Right cardiac atrium (tissue), 5 donors: Measurements from ENCODE around the gene KCNIP3. TPM values are rescaled to one million over a fixed set of nuclear protein-coding genes. Genes with fewer than 3 reads are reported as not detected.
A peak's percentile ranks its signal among the peaks of the same experiment; 100 is the strongest.

ENCODE experiments used
- ATAC-seq, 2 donors: fragments of 200-7000 bp; cut with Tn5 transposase; one replicate each; pipeline versions ENCODE4 v1.8.0 to v1.9.1; 2020; ENCODE audit warnings: moderate library complexity in 2 of 2, mild to moderate bottlenecking in 1 of 2
- DNase-seq, 3 donors: peaks; one replicate each; pipeline ENCODE4 v3.0.0-alpha.2; 2020
- H3K27ac ChIP-seq: one replicate; pipeline ENCODE4 v1.5.1; 2013; ENCODE audit warnings: mild to moderate bottlenecking, low read length, control low read depth, moderate library complexity
- H3K27me3 ChIP-seq: one replicate; pipeline ENCODE4 v1.6.1; 2013; ENCODE audit not compliant: control insufficient read depth, insufficient read depth
- H3K4me1 ChIP-seq: one replicate; pipeline ENCODE4 v1.6.1; 2013; ENCODE audit warnings: low read length; ENCODE audit not compliant: control insufficient read depth, insufficient read depth
- H3K4me3 ChIP-seq: one replicate; pipeline ENCODE4 v1.5.1; 2013; ENCODE audit warnings: low read length, control low read depth
- H3K9me3 ChIP-seq: one replicate; pipeline ENCODE4 v1.6.1; 2013; ENCODE audit warnings: low read length; ENCODE audit not compliant: control insufficient read depth
- WGBS: extraction: QIAGEN DNeasy Blood & Tissue Kit; methylation state at CpG from one replicate; pipeline ENCODE4 v1.1.7; 2013; 5-methylcytosine and 5-hydroxymethylcytosine counted together
- intact Hi-C, 4 donors: fragments of 100-400 bp; cut with DNase I; formaldehyde crosslinking; loops; one replicate each; pipeline versions ENCODE4 v1.11.0 to v1.14.0; 2022 to 2023
- polyA plus RNA-seq: library from polyadenylated mRNA; stranded (reverse); fragments of 200-250 nt; gene quantifications from one replicate; pipeline ENCODE4 v1.2.3, GENCODE V29; 2013
- total RNA-seq, 4 donors: library from RNA; stranded (reverse); fragmentation: NEBNext Ultra II Directional; extraction: Animal tissue kit (Norgen Biotek cat#: 25700); gene quantifications; one replicate each; pipeline ENCODE4 v1.2.1, GENCODE V29; 2021
- donor health status: healthy with polysubstance abuse.
- donor health status: DM: no; HTN: yes; CAD: no.
- donor health status: DM: no; HTN: no; CAD: no.
- donor health status: DM: no; HTN: yes; CAD: no; lungs with severe emphysema.
- donor health status: DM: yes; HTN: yes; CAD: no.

Gene KCNIP3
- total and polyA plus RNA-seq, 5 donors, result 1.9 to 5.9 (median 3.4) TPM

- WGBS, result 84% methylated on average over 6 of the region's 6 CpGs
- no peak for ATAC-seq
- no peaks in the 10 kb centered on the region for H3K27me3 ChIP-seq
- H3K4me3 ChIP-seq, result no peak overlapping the region
- H3K9me3 ChIP-seq, result no peaks in the 10 kb centered on the region
- intact Hi-C loops, result no loop called here
- no peak overlapping the region for H3K27ac ChIP-seq
- H3K4me1 ChIP-seq, result peaks cover 3% of the 10 kb centered on the region
- no peak for DNase-seq
Observed at GRCh38 chr2:95386031-95386430, 88.9 kb downstream of the KCNIP3 start.

GRCh38 chr2:95387358-95387757, 90.2 kb downstream of the KCNIP3 start:
- no peaks in the 10 kb centered on the region for H3K27me3 ChIP-seq
- WGBS, result 85% methylated on average over 7 of the region's 7 CpGs
- intact Hi-C loops, result no loop called here
- no peak overlapping the region for H3K4me3 ChIP-seq
- no peak for ATAC-seq
- H3K9me3 ChIP-seq, result no peaks in the 10 kb centered on the region
- no peak overlapping the region for H3K27ac ChIP-seq
- H3K4me1 ChIP-seq, result peaks cover 3% of the 10 kb centered on the region
- DNase-seq, result no peak

- H3K4me3 ChIP-seq, result no peak overlapping the region
- H3K9me3 ChIP-seq, result no peaks in the 10 kb centered on the region
- intact Hi-C loops, result no loop called here
- H3K4me1 ChIP-seq, result peaks cover 3% of the 10 kb centered on the region
- no peak for DNase-seq
- no peak for ATAC-seq
- WGBS, result 87% methylated on average over 14 of the region's 14 CpGs
- no peak overlapping the region for H3K27ac ChIP-seq
- H3K27me3 ChIP-seq, result no peaks in the 10 kb centered on the region
Observed at GRCh38 chr2:95388091-95388692, 91.0 kb downstream of the KCNIP3 start.

GRCh38 chr2:95388856-95389244, 91.7 kb downstream of the KCNIP3 start:
- Histone ChIP-seq H3K4me1 (peaks cover 3% of the 10 kb centered on the region), H3K9me3 (no peaks in the 10 kb centered on the region), H3K27me3 (no peaks in the 10 kb centered on the region), H3K4me3 (no peak overlapping the region), H3K27ac (no peak overlapping the region)
- 32% methylated on average over 15 of the region's 15 CpGs for WGBS
- ATAC-seq, result no peak
- DNase-seq, result no peak
- intact Hi-C loops, result no loop called here

- peak; percentile 73 to 85 (median 83) for DNase-seq
- Histone ChIP-seq H3K27ac (no peak overlapping the region), H3K9me3 (no peaks in the 10 kb centered on the region), H3K4me3 (no peak overlapping the region), H3K27me3 (no peaks in the 10 kb centered on the region), H3K4me1 (peaks cover 3% of the 10 kb centered on the region)
- WGBS, result 54% methylated on average over 46 of the region's 46 CpGs
- intact Hi-C loops, result no loop called here
- ATAC-seq, result peak; percentile 66 to 72
Observed at GRCh38 chr2:95389245-95390119, 92.3 kb downstream of the KCNIP3 start.

GRCh38 chr2:95390272-95390880, 93.2 kb downstream of the KCNIP3 start:
- Histone ChIP-seq H3K27me3 (no peaks in the 10 kb centered on the region), H3K27ac (no peak overlapping the region), H3K4me1 (no peaks in the 10 kb centered on the region), H3K4me3 (no peak overlapping the region), H3K9me3 (no peaks in the 10 kb centered on the region)
- ATAC-seq, result no peak
- intact Hi-C loops, result no loop called here
- WGBS, result 87% methylated on average over 4 of the region's 4 CpGs
- DNase-seq, result no peak

GRCh38 chr2:95390881-95391321, 93.8 kb downstream of the KCNIP3 start:
- ATAC-seq (no peak), DNase-seq (no peak)
- 89% methylated on average over 11 of the region's 11 CpGs for WGBS
- intact Hi-C loops, result no loop called here
- H3K27me3 ChIP-seq, result no peaks in the 10 kb centered on the region
- H3K9me3 ChIP-seq, result no peaks in the 10 kb centered on the region
- no peaks in the 10 kb centered on the region for H3K4me1 ChIP-seq
- H3K4me3 ChIP-seq, result no peak overlapping the region
- H3K27ac ChIP-seq, result no peak overlapping the region

- no peak overlapping the region for H3K27ac ChIP-seq
- no peaks in the 10 kb centered on the region for H3K9me3 ChIP-seq
- H3K4me3 ChIP-seq, result no peak overlapping the region
- ATAC-seq (no peak), DNase-seq (peak in 1 of 3 donors; percentile 64)
- 55% methylated on average over 8 of the region's 8 CpGs for WGBS
- intact Hi-C loops, result no loop called here
- H3K27me3 ChIP-seq, result no peaks in the 10 kb centered on the region
- no peaks in the 10 kb centered on the region for H3K4me1 ChIP-seq
Observed at GRCh38 chr2:95391641-95392310, 94.6 kb downstream of the KCNIP3 start.

GRCh38 chr2:95392320-95392719, 95.2 kb downstream of the KCNIP3 start:
- ATAC-seq (no peak), DNase-seq (no peak)
- no peaks in the 10 kb centered on the region for H3K4me1 ChIP-seq
- H3K9me3 ChIP-seq, result no peaks in the 10 kb centered on the region
- 86% methylated on average over 6 of the region's 6 CpGs for WGBS
- no peak overlapping the region for H3K4me3 ChIP-seq
- H3K27me3 ChIP-seq, result no peaks in the 10 kb centered on the region
- H3K27ac ChIP-seq, result no peak overlapping the region
- intact Hi-C loops, result no loop called here

GRCh38 chr2:95392730-95393455, 95.7 kb downstream of the KCNIP3 start:
- no peak overlapping the region for H3K4me3 ChIP-seq

More at GRCh38 chr2:95392730-95393455, 95.7 kb downstream of the KCNIP3 start:
- no peaks in the 10 kb centered on the region for H3K9me3 ChIP-seq
- ATAC-seq (no peak), DNase-seq (no peak)
- no peak overlapping the region for H3K27ac ChIP-seq
- intact Hi-C loops, result no loop called here
- no peaks in the 10 kb centered on the region for H3K27me3 ChIP-seq
- WGBS, result 81% methylated on average over 8 of the region's 8 CpGs
- no peaks in the 10 kb centered on the region for H3K4me1 ChIP-seq
